SK-N-SH (cell line): ENCODE data around the gene H1-8. TPM values are rescaled to one million over a fixed set of nuclear protein-coding genes. Genes with fewer than 3 reads are reported as not detected.

Experiments
- CTCF ChIA-PET: fragments of 300-600, 350-600 bp; formaldehyde crosslinking; extraction: SDS; loops from one replicate; lab custom pipeline; 2021; lab: Yijun Ruan, JAX
- POLR2A ChIA-PET: fragments of 350-600 bp; sonication (Branson Sonifier 250); formaldehyde crosslinking; extraction: SDS; loops from one replicate; lab custom pipeline; 2020; ENCODE audit warnings: antibody characterized with exemption, inconsistent platforms; lab: Yijun Ruan, JAX
- DNase-seq: peaks from one replicate; pipeline ENCODE4 v3.0.0; 2012
- H2AFZ ChIP-seq: fragments of 200-600 bp; sonication (generic); 2 replicates; pipeline ENCODE4 v1.8.1; 2016; ENCODE audit warnings: antibody characterized with exemption, mild to moderate bottlenecking, low read depth
- H3F3A ChIP-seq: fragments of 200-600 bp; sonication (generic); replicated peaks from 2 replicates; pipeline ENCODE3; 2016; ENCODE audit warnings: antibody characterized with exemption, mild to moderate bottlenecking; ENCODE audit not compliant: insufficient read depth
- H3K27ac ChIP-seq, 2 experiments: fragments of 200-500 bp in 1 of 2; fragments of 200-600 bp in 1 of 2; sonication (Bioruptor generic) in 1 of 2; sonication (generic), shearing (Covaris generic) in 1 of 2; 2 replicates each; pipeline versions ENCODE4 v1.5.1 to v1.6.1; 2014 to 2016; ENCODE audit warnings: low read depth in 2 of 2, inconsistent platforms in 1 of 2, low read length in 1 of 2, mild to moderate bottlenecking in 1 of 2, mixed read lengths in 1 of 2
- H3K27me3 ChIP-seq: fragments of 200-600 bp; sonication (generic), shearing (Covaris generic); 2 replicates; pipeline ENCODE4 v1.6.1; 2016; ENCODE audit warnings: mixed run types; ENCODE audit not compliant: insufficient read depth
- H3K36me3 ChIP-seq, 2 experiments: fragments of 200-500 bp in 1 of 2; fragments of 200-600 bp in 1 of 2; sonication (Bioruptor generic) in 1 of 2; sonication (generic) in 1 of 2; replicated peaks in 1 of 2; 2 replicates each; pipeline versions ENCODE3 to v1.5.1; 2014 to 2016; ENCODE audit warnings: low read length in 1 of 2, mild to moderate bottlenecking in 1 of 2; ENCODE audit not compliant: insufficient read depth in 2 of 2, control insufficient read depth in 1 of 2
- H3K4me1 ChIP-seq, 2 experiments: fragments of 200-500 bp in 1 of 2; fragments of 200-600 bp in 1 of 2; sonication (Bioruptor generic) in 1 of 2; sonication (generic), shearing (Covaris generic) in 1 of 2; 2 replicates each; pipeline versions ENCODE4 v1.5.1 to v1.6.1; 2014 to 2016; ENCODE audit warnings: low read depth in 1 of 2, low read length in 1 of 2, mixed run types in 1 of 2; ENCODE audit not compliant: insufficient read depth in 2 of 2, control insufficient read depth in 1 of 2
- H3K4me2 ChIP-seq: fragments of 200-600 bp; sonication (generic), shearing (Covaris generic); 2 replicates; pipeline ENCODE4 v1.6.1; 2017; ENCODE audit warnings: mixed run types
- H3K4me3 ChIP-seq, 2 experiments: fragments of 200-500 bp in 1 of 2; fragments of 200-600 bp in 1 of 2; sonication (Bioruptor generic) in 1 of 2; sonication (generic), shearing (Covaris generic) in 1 of 2; 2 replicates each; pipeline versions ENCODE4 v1.5.1 to v1.8.1; 2014 to 2016; ENCODE audit warnings: low read depth in 2 of 2, inconsistent platforms in 1 of 2, low read length in 1 of 2, mild to moderate bottlenecking in 1 of 2, mixed read lengths in 1 of 2, moderate library complexity in 1 of 2
- H3K79me2 ChIP-seq: fragments of 200-600 bp; sonication (generic); 2 replicates; pipeline ENCODE4 v1.8.1; 2017; ENCODE audit warnings: mild to moderate bottlenecking; ENCODE audit not compliant: insufficient read depth
- H3K9ac ChIP-seq: fragments of 200-600 bp; sonication (generic); 2 replicates; pipeline ENCODE4 v1.6.1; 2017; ENCODE audit warnings: mixed run types
- H3K9me2 ChIP-seq: fragments of 200-600 bp; sonication (generic); 2 replicates; pipeline ENCODE4 v1.6.1; 2017; ENCODE audit warnings: mixed run types
- H3K9me3 ChIP-seq: fragments of 200-600 bp; sonication (generic); 2 replicates; pipeline ENCODE4 v1.6.1; 2017; ENCODE audit warnings: mixed run types, mild to moderate bottlenecking, moderate library complexity
- H4K20me1 ChIP-seq: fragments of 200-600 bp; sonication (generic); 2 replicates; pipeline ENCODE4 v1.6.1; 2017; ENCODE audit warnings: mild to moderate bottlenecking, mixed run types; ENCODE audit not compliant: insufficient read depth
- CHD2 ChIP-seq: fragments of 150-350 bp; IDR thresholded peaks from 2 replicates; pipeline ENCODE4 v1.6.1; 2018; ENCODE audit warnings: low read length; ENCODE audit not compliant: partially characterized antibody
- ELF1 ChIP-seq: IDR thresholded peaks from 2 replicates; pipeline ENCODE4 v1.4.0; 2012
- EP300 ChIP-seq, 2 experiments: IDR thresholded peaks; 2 replicates each; pipeline versions ENCODE4 v1.4.0 to v1.6.1; 2012; ENCODE audit warnings: borderline replicate concordance in 1 of 2, low read depth in 1 of 2, low read length in 1 of 2
- FOXM1 ChIP-seq: IDR thresholded peaks from 2 replicates; pipeline ENCODE4 v1.4.0; 2012; ENCODE audit warnings: low read depth, mild to moderate bottlenecking
- IRF3 ChIP-seq: fragments of 150-350 bp; IDR thresholded peaks from 2 replicates; pipeline ENCODE4 v1.6.1; 2016; ENCODE audit warnings: mild to moderate bottlenecking, low read depth, low read length
- JUND ChIP-seq: IDR thresholded peaks from 2 replicates; pipeline ENCODE4 v1.4.0; 2012
- PBX3 ChIP-seq: IDR thresholded peaks from 2 replicates; pipeline ENCODE4; 2012
- RAD21 ChIP-seq: IDR thresholded peaks from 2 replicates; pipeline ENCODE4 v1.6.1; 2012; ENCODE audit warnings: mild to moderate bottlenecking, low read length
- REST ChIP-seq: IDR thresholded peaks from 2 replicates; pipeline ENCODE4 v1.6.1; 2012; ENCODE audit warnings: mild to moderate bottlenecking, low read depth, low read length, moderate library complexity
- SMC3 ChIP-seq: IDR thresholded peaks from 2 replicates; pipeline ENCODE4 v1.6.1; 2012; ENCODE audit warnings: low read depth, low read length, improper control_type of control experiment
- TAF1 ChIP-seq: IDR thresholded peaks from 2 replicates; pipeline ENCODE4 v1.6.1; 2012; ENCODE audit warnings: low read depth, mild to moderate bottlenecking, low read length, moderate library complexity, borderline replicate concordance
- USF1 ChIP-seq: IDR thresholded peaks from 2 replicates; pipeline ENCODE4 v1.4.0; 2012; ENCODE audit warnings: low read depth, borderline replicate concordance
- WGBS: methylation state at CpG from one replicate; pipeline ENCODE4 v1.1.6; 2017; ENCODE audit warnings: low lambda C conversion rate; 5-methylcytosine and 5-hydroxymethylcytosine counted together
- polyA plus RNA-seq, 3 experiments: library from polyadenylated mRNA; depleted of rRNA; stranded (reverse); fragments of >200 nt; gene quantifications; 2 replicates each; pipeline ENCODE4 v1.2.3, GENCODE V29; 2012

The H1-8 gene
- polyA plus RNA-seq, 1 of the 3 experiments (the other 2 are of a cell fraction), result not detected

GRCh38 chr3:129597087-129597999, 54.4 kb downstream of the H1-8 start (continued):
- TF ChIP-seq REST (no peak), TAF1 (no peak)
- TF ChIP-seq, all 33 proteins: peak for 0

GRCh38 chr3:129598000-129598381, 55.0 kb downstream of the H1-8 start:
- peaks cover 3% of the 10 kb centered on the region for H3F3A ChIP-seq
- no peaks in the 10 kb centered on the region for H3K36me3 ChIP-seq
- no peak overlapping the region for H2AFZ ChIP-seq
- no peak overlapping the region for H3K4me3 ChIP-seq
- H3K27ac ChIP-seq, result no peak overlapping the region
- H3K27me3 ChIP-seq, result no peaks in the 10 kb centered on the region
- H3K4me2 ChIP-seq, result no peak overlapping the region
- POLR2A ChIA-PET, result no interaction called here
- CTCF ChIA-PET, result interaction anchor here (0.6 to 1.3 kb wide), 4 partner anchors 34 to 346 kb away, joined by 3 to 4 read pairs (median 3); no protein-coding TSS in a partner anchor
- H3K79me2 ChIP-seq, result peaks cover 35% of the 10 kb centered on the region
- DNase-seq, result no peak
- H3K9me3 ChIP-seq, result no peaks in the 10 kb centered on the region
- WGBS, result 88% methylated on average over 4 of the region's 5 CpGs
- H3K9ac ChIP-seq, result no peak overlapping the region
- H4K20me1 ChIP-seq, result no peaks in the 10 kb centered on the region
- peaks cover 2 to 19% of the 10 kb centered on the region in 2 experiments; a peak in 3 of 4 replicates for H3K4me1 ChIP-seq
- TF ChIP-seq IRF3, result no peak
- TF ChIP-seq FOXM1, result no peak
- no peak for TF ChIP-seq CHD2
- no peak for TF ChIP-seq ELF1
- TF ChIP-seq RAD21, result no peak
- TF ChIP-seq USF1, result no peak
- no peak for TF ChIP-seq JUND
- TF ChIP-seq SMC3, result no peak
- no peak for TF ChIP-seq EP300 (IDR thresholded peaks at IDR 0.05; ENCODE audit: borderline replicate concordance in 1 of 2, low read depth in 1 of 2, low read length in 1 of 2)
- TF ChIP-seq PBX3, result no peak
- H3K9me2 ChIP-seq, result no peaks in the 10 kb centered on the region
